Endothelial cell of umbilical vein (primary cell): ENCODE data around the gene RAB27B. TPM values are rescaled to one million over a fixed set of nuclear protein-coding genes. Genes with fewer than 3 reads are reported as not detected.

ENCODE experiments used
- BruUV-seq: library from RNA; stranded (reverse); fragments of 400-500 nt; replicated peaks from 2 replicates; lab custom pipeline; 2021; lab: Mats Ljungman, UMichigan
- CTCF ChIA-PET: fragments of 300-600, 350-600 bp; sonication (Branson Sonifier 250); formaldehyde crosslinking; loops from one replicate; lab custom pipeline; 2021; ENCODE audit warnings: antibody characterized with exemption, inconsistent platforms; lab: Charles Lee
- POLR2A ChIA-PET: fragments of 300-600, 350-600 bp; sonication (Branson Sonifier 250); formaldehyde crosslinking; loops from one replicate; lab custom pipeline; 2021; ENCODE audit warnings: antibody characterized with exemption, inconsistent platforms; lab: Charles Lee
- DNase-seq: peaks from one replicate; pipeline ENCODE4 v3.0.0-alpha.2; 2011; ENCODE audit warnings: low read depth, low spot score
- FAIRE-seq: peaks from 2 replicates; lab custom pipeline; 2011; peaks lifted over from hg19 to GRCh38; lab: Jason Lieb, UNC
- H2AFZ ChIP-seq: 2 replicates; pipeline ENCODE4 v1.6.0; 2012; ENCODE audit warnings: low read depth, low read length, control low read depth, inconsistent platforms
- H3K27ac ChIP-seq: 2 replicates; pipeline ENCODE4 v1.5.1; 2011; ENCODE audit warnings: low read depth, mild to moderate bottlenecking, control low read depth, low read length, moderate library complexity; ENCODE audit not compliant: insufficient read depth
- H3K27me3 ChIP-seq, 2 experiments: 2 replicates each; pipeline versions ENCODE4 v1.6.0 to v1.6.1; 2011; ENCODE audit warnings: low read length in 2 of 2, mixed read lengths in 1 of 2; ENCODE audit not compliant: control insufficient read depth in 2 of 2, insufficient read depth in 2 of 2
- H3K36me3 ChIP-seq, 2 experiments: 2 replicates in 1 of 2; 3 replicates in 1 of 2; pipeline ENCODE4 v1.5.1; 2011; ENCODE audit warnings: low read length in 2 of 2, mild to moderate bottlenecking in 1 of 2, moderate library complexity in 1 of 2; ENCODE audit not compliant: control insufficient read depth in 2 of 2, insufficient read depth in 2 of 2; ENCODE audit errors: extremely low read depth in 1 of 2
- H3K4me1 ChIP-seq: 3 replicates; pipeline ENCODE4 v1.5.1; 2011; ENCODE audit warnings: mild to moderate bottlenecking, low read length; ENCODE audit not compliant: control insufficient read depth, insufficient read depth; ENCODE audit errors: extremely low read depth
- H3K4me2 ChIP-seq: 2 replicates; pipeline ENCODE4 v1.6.1; 2011; ENCODE audit warnings: low read length, control low read depth, mixed read lengths; ENCODE audit not compliant: insufficient read depth
- H3K4me3 ChIP-seq, 3 experiments: fragments of 200-600 bp in 1 of 3; sonication (generic), shearing (Covaris generic) in 1 of 3; replicated peaks in 1 of 3; 2 replicates each; pipeline ENCODE4 v1.5.1; 2011 to 2016; ENCODE audit warnings: control low read depth in 3 of 3, low read length in 3 of 3, mild to moderate bottlenecking in 2 of 3, inconsistent platforms in 1 of 3, low read depth in 1 of 3, moderate library complexity in 1 of 3; ENCODE audit not compliant: insufficient read depth in 1 of 3
- H3K79me2 ChIP-seq: 2 replicates; pipeline ENCODE4 v1.6.0; 2012; ENCODE audit warnings: low read length, inconsistent platforms; ENCODE audit not compliant: control insufficient read depth, insufficient read depth
- H3K9ac ChIP-seq: replicated peaks from 2 replicates; pipeline ENCODE3; 2011; ENCODE audit warnings: low read length, control low read depth; ENCODE audit not compliant: insufficient read depth; ENCODE audit errors: extremely low read depth
- H3K9me1 ChIP-seq: replicated peaks from 3 replicates; pipeline ENCODE4 v1.6.0; 2011; ENCODE audit warnings: mild to moderate bottlenecking, low read length; ENCODE audit not compliant: control insufficient read depth, insufficient read depth; ENCODE audit errors: extremely low read depth
- H3K9me3 ChIP-seq: replicated peaks from 2 replicates; pipeline ENCODE4 v1.5.1; 2012; ENCODE audit warnings: low read length, inconsistent platforms; ENCODE audit not compliant: control insufficient read depth, insufficient read depth
- H4K20me1 ChIP-seq: replicated peaks from 2 replicates; pipeline ENCODE3; 2011; ENCODE audit warnings: mild to moderate bottlenecking, low read length; ENCODE audit not compliant: control insufficient read depth, insufficient read depth; ENCODE audit errors: extremely low read depth
- EZH2 ChIP-seq: IDR thresholded peaks from 2 replicates; pipeline ENCODE4 v1.6.1; 2012; ENCODE audit warnings: borderline replicate concordance, low read depth, mild to moderate bottlenecking, moderate library complexity, low read length, inconsistent platforms; ENCODE audit not compliant: severe bottlenecking
- FOS ChIP-seq: IDR thresholded peaks from 2 replicates; pipeline ENCODE4 v1.6.1; 2011; ENCODE audit warnings: mild to moderate bottlenecking, low read length, moderate library complexity, borderline replicate concordance; ENCODE audit not compliant: insufficient read depth
- GATA2 ChIP-seq: IDR thresholded peaks from 2 replicates; pipeline ENCODE4 v1.7.0; 2011; ENCODE audit warnings: low read depth, mild to moderate bottlenecking, moderate library complexity, mixed read lengths, low read length; ENCODE audit not compliant: insufficient read length, insufficient read depth
- JUN ChIP-seq: IDR thresholded peaks from 2 replicates; pipeline ENCODE4 v1.6.1; 2011; ENCODE audit warnings: borderline replicate concordance, low read depth; ENCODE audit not compliant: insufficient read length, insufficient read depth
- MAX ChIP-seq: IDR thresholded peaks from 2 replicates; pipeline ENCODE4 v1.6.1; 2011; ENCODE audit not compliant: insufficient read depth, insufficient read length
- MYC ChIP-seq: IDR thresholded peaks from one replicate; pipeline ENCODE4 v1.6.1; 2011; ENCODE audit warnings: mild to moderate bottlenecking, low read depth, low read length
- POLR2A ChIP-seq: IDR thresholded peaks from 2 replicates; pipeline ENCODE4 v1.6.1; 2012; ENCODE audit warnings: low read depth, mild to moderate bottlenecking, control low read depth, low read length
- POLR2AphosphoS5 ChIP-seq: IDR thresholded peaks from 2 replicates; pipeline ENCODE4 v1.6.1; 2012; ENCODE audit warnings: low read depth, mild to moderate bottlenecking, control low read depth, low read length, moderate library complexity; ENCODE audit not compliant: insufficient read depth
- dilution Hi-C: fragments of 300-500 bp; cut with MboI; formaldehyde crosslinking; loops from one replicate; pipeline ENCODE4 v1.15.0; 2019; ENCODE audit warnings: low sequenced_read_pairs; ENCODE audit not compliant: extremely low pct_ligation_motif_present
- intact Hi-C: fragments of 100-400 bp; cut with micrococcal nuclease; formaldehyde crosslinking; loops from one replicate; pipeline ENCODE4 v1.10.0; 2022
- polyA plus RNA-seq, 4 experiments: library from polyadenylated mRNA; depleted of rRNA in 3 of 4; stranded (reverse) in 3 of 4; unstranded in 1 of 4; fragments of >200 nt; gene quantifications; 2 replicates each; pipeline versions ENCODE4 v1.2.1 to v1.2.3, GENCODE V29; 2011 to 2012; ENCODE audit warnings: missing spikeins in 1 of 4
- total RNA-seq: library from RNA; stranded (reverse); gene quantifications from 2 replicates; pipeline ENCODE4 v1.2.3, GENCODE V29; 2021
- TF ChIP-seq, protein P1 (sequence below), 2 donors: IDR thresholded peaks; 1 replicate in 1 of 2; 2 replicates in 1 of 2; pipeline ENCODE4 v1.5.1; 2011; ENCODE audit warnings: low read length in 2 of 2, mild to moderate bottlenecking in 2 of 2, moderate library complexity in 2 of 2, control low read depth in 1 of 2, inconsistent platforms in 1 of 2, low read depth in 1 of 2; ENCODE audit not compliant: insufficient read depth in 1 of 2; ENCODE audit errors: extremely low read depth in 1 of 2

The RAB27B gene
- total and polyA plus RNA-seq, 2 donors (not counting 3 experiments of a cell fraction or from before 2014, with no cell fraction given) = not detected

GRCh38 chr18:54802686-54803395 lies 25.4 kb upstream of the RAB27B start:
- CTCF ChIA-PET = interaction anchor here (1.5 to 1.6 kb wide), 2 partner anchors 91 to 180 kb away, joined by 3 read pairs; no protein-coding TSS in a partner anchor
- BruUV-seq = no TSS peak

More at GRCh38 chr18:54802686-54803395, 25.4 kb upstream of the RAB27B start:
- H4K20me1 ChIP-seq = no peaks in the 10 kb centered on the region
- no peaks in the 10 kb centered on the region for H3K27me3 ChIP-seq
- no peak overlapping the region for H3K4me2 ChIP-seq
- TF ChIP-seq, protein P1, sequence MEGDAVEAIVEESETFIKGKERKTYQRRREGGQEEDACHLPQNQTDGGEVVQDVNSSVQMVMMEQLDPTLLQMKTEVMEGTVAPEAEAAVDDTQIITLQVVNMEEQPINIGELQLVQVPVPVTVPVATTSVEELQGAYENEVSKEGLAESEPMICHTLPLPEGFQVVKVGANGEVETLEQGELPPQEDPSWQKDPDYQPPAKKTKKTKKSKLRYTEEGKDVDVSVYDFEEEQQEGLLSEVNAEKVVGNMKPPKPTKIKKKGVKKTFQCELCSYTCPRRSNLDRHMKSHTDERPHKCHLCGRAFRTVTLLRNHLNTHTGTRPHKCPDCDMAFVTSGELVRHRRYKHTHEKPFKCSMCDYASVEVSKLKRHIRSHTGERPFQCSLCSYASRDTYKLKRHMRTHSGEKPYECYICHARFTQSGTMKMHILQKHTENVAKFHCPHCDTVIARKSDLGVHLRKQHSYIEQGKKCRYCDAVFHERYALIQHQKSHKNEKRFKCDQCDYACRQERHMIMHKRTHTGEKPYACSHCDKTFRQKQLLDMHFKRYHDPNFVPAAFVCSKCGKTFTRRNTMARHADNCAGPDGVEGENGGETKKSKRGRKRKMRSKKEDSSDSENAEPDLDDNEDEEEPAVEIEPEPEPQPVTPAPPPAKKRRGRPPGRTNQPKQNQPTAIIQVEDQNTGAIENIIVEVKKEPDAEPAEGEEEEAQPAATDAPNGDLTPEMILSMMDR (IDR thresholded peaks at IDR 0.05; ENCODE audit: extremely low read depth in 1 of 2, insufficient read depth in 1 of 2, low read depth in 1 of 2, low read length in 2 of 2) = no peak
- TF ChIP-seq POLR2A (no peak), GATA2 (no peak), JUN (no peak), MAX (no peak), MYC (no peak), EZH2 (no peak), POLR2AphosphoS5 (no peak), FOS (no peak)
- H3K79me2 ChIP-seq = no peaks in the 10 kb centered on the region
- no peaks in the 10 kb centered on the region for H3K36me3 ChIP-seq
- H3K9ac ChIP-seq = no peak overlapping the region
- peaks cover 11% of the 10 kb centered on the region for H3K4me1 ChIP-seq
- DNase-seq (no peak), FAIRE-seq (no peak)
- intact Hi-C loops (no loop called here), dilution Hi-C loops (no loop called here)
- POLR2A ChIA-PET = no interaction called here
- no peak overlapping the region for H2AFZ ChIP-seq
- no peaks in the 10 kb centered on the region for H3K9me3 ChIP-seq
- H3K9me1 ChIP-seq = no peaks in the 10 kb centered on the region
- no peak overlapping the region for H3K27ac ChIP-seq
- H3K4me3 ChIP-seq = no peak overlapping the region
